DOHH2 (cell line): Measurements from ENCODE around the gene PIK3CB.

Experiments
- EZH2phosphoT487 ChIP-seq: fragments of 200-600 bp; sonication (generic); IDR thresholded peaks from 2 replicates; pipeline ENCODE4 v1.6.1; 2017; ENCODE audit warnings: borderline replicate concordance, mild to moderate bottlenecking, antibody characterized with exemption, low read length, moderate library complexity, mixed read lengths
- TF ChIP-seq, protein P1 (sequence below): fragments of 200-600 bp; sonication (generic); IDR thresholded peaks from one replicate; pipeline ENCODE4 v1.5.1; 2014; ENCODE audit warnings: antibody characterized with exemption, mild to moderate bottlenecking, low read depth, low read length; ENCODE audit not compliant: poor library complexity, severe bottlenecking

DNA sequence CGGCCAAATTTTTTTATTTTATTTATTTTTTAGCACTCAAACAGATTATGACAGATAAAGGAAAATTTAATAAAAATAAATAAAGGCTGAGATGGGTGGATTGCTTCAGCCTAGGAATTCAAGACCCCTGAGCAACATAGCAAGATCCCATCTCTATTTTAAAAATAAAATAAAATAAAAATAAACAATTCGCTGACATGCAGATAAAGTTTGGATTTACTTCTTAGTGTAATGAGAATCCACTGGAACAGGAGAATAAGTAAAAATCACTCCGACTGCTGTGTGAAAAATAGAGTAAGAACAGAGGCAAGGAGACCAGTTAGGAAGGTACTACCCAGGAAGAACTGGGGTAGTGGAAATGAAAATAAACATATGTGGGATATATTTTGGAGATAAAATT is 5.6 kb downstream of the PIK3CB start:
- TF ChIP-seq, protein P1, sequence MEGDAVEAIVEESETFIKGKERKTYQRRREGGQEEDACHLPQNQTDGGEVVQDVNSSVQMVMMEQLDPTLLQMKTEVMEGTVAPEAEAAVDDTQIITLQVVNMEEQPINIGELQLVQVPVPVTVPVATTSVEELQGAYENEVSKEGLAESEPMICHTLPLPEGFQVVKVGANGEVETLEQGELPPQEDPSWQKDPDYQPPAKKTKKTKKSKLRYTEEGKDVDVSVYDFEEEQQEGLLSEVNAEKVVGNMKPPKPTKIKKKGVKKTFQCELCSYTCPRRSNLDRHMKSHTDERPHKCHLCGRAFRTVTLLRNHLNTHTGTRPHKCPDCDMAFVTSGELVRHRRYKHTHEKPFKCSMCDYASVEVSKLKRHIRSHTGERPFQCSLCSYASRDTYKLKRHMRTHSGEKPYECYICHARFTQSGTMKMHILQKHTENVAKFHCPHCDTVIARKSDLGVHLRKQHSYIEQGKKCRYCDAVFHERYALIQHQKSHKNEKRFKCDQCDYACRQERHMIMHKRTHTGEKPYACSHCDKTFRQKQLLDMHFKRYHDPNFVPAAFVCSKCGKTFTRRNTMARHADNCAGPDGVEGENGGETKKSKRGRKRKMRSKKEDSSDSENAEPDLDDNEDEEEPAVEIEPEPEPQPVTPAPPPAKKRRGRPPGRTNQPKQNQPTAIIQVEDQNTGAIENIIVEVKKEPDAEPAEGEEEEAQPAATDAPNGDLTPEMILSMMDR = no peak
- TF ChIP-seq EZH2phosphoT487 = no peak
